Umbilical cord (tissue), 2 donors: ENCODE measurements around the gene TPRG1. TPM values are rescaled to one million over a fixed set of nuclear protein-coding genes. Genes with fewer than 3 reads are reported as not detected.

ENCODE experiments used
- DNase-seq: peaks from one replicate; pipeline ENCODE4 v3.0.0-alpha.2; 2015; ENCODE audit warnings: low spot score
- total RNA-seq: library from RNA; depleted of rRNA; stranded (reverse); fragments of >200 nt; gene quantifications from one replicate; pipeline ENCODE4 v1.2.3, GENCODE V29; 2014; ENCODE audit warnings: low replicate concordance; ENCODE audit not compliant: insufficient read depth

TPRG1 gene
- total RNA-seq, 1 donor from 2014 or later = 13.5 TPM

GRCh38 chr3:189229196-189229828 is 57.5 kb downstream of the TPRG1 start:
- DNase-seq = peak; percentile 1

GRCh38 chr3:189232790-189233189 is 61.0 kb downstream of the TPRG1 start:
- DNase-seq = no peak

GRCh38 chr3:189233225-189233858 is 61.6 kb downstream of the TPRG1 start:
- DNase-seq = peak; percentile 83

DNA sequence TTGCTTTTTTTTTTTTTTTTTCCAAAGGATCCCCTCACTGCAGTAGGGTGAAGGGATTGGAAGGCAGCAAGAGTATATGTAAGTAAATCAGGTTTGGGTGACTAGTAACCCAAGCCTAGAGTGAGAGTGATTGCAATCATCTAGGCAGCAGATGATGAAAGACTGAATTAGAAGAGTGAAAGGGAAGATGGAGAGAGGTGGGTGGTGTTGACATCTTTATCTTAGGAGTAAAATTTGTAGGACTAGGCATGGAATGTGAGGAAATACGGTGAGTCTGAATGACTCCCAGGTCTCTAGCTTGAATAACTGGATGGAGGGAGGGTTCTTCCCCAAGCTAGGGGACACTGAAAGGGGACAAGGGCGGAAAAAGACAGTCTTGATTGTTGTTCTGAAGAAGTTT is 63.4 kb downstream of the TPRG1 start:
- DNase-seq = no peak

GRCh38 chr3:189236352-189236751 is 64.6 kb downstream of the TPRG1 start:
- no peak for DNase-seq

DNA sequence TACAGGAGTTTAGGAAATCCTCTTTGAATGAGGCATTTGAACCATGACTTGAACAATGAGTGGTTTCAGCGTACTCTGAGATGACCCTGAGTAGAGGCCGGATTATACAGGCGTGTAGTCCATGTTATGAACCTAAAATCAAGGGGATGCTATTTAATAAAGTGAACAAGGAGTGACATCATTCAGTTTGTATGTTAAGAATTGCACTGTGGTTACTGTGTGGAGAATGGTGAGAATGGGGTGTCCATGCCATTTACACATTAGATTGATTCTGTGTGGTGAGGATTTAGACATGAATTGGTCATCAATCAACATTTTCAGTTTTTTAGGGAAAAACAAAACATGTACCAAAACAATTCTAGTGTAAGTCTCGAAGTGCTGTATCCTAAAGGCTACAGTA is 65.8 kb downstream of the TPRG1 start:
- no peak for DNase-seq

DNA sequence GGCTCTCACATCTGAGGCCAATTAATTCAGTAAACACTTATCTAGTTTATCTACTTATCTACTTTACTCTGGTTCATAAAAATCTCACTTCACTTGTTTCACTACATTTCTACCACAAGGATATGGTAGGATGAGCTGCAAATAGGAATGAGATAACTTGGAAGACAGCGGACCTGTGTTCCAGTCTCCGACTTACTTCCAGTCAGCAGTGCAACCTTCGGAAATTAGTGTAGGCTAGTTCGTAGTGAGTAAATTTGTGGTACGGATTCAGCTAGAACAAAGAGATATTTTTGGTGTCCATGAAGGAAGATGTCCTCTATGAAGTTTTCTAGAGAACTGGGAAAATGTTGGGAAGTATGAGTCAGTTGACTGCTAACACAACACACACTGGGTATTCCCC is 66.3 kb downstream of the TPRG1 start:
- DNase-seq = no peak

DNA sequence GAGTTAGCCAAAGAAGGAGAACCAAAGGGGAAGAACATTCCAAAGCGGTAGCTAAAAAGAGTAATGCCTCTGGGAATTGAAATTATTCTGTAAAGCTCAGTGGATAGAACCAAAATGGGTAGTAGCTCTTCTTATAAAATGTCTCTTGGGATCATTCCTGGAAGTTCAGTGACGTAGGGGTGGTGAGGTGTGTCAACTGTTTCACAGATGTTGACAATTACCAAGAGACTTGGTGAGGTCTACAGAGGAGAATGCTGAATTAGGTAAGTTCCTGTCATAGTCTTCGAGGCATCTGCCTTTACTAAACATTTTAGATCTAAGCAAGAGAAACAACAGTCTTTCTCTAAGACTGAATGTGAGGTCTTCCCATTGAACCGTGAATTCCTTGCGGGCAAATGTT is 67.8 kb downstream of the TPRG1 start:
- no peak for DNase-seq

DNA sequence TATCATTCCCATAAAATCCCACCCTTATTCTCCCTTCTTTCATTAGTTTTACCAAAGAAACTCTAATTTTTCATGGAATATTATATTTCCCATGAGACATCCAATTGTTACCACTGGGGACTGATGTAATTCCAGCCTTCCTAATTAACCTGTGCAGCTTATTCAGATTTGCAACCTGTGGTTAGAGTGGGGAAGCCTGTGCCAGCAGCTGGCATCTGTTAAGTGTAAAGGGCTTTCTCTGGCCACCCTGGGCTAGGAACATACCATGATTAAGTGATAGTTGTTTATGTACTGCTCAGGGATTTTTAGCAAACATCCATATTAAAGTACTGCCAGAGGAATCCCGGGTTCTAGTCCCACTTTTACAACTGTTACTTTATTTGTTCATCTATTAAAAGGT is 78.2 kb downstream of the TPRG1 start:
- DNase-seq = no peak

DNA sequence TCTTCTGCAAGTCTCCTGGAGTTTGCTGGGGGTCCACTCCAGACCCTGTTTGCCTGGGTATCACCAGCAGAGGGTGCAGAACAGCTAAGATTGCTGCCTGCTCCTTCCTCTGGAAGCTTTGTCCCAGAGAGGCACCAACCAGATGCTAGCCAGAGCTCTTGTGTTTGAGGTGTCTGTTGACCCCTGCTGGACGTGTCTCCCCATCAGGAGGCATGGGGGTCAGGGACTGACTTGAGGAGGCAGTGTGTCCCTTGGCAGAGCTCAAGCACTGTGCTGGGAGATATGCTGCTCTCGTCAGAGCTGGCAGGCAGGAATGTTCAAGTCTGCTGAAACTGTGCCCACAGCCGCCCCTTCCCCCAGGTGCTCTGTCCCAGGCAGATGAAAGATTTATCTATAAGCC is 86.5 kb downstream of the TPRG1 start:
- DNase-seq = no peak

- no peak for DNase-seq
Measured at GRCh38 chr3:189260556-189261493, 89.1 kb downstream of the TPRG1 start.

GRCh38 chr3:189262746-189263145 is 91.0 kb downstream of the TPRG1 start:
- DNase-seq = no peak

DNA sequence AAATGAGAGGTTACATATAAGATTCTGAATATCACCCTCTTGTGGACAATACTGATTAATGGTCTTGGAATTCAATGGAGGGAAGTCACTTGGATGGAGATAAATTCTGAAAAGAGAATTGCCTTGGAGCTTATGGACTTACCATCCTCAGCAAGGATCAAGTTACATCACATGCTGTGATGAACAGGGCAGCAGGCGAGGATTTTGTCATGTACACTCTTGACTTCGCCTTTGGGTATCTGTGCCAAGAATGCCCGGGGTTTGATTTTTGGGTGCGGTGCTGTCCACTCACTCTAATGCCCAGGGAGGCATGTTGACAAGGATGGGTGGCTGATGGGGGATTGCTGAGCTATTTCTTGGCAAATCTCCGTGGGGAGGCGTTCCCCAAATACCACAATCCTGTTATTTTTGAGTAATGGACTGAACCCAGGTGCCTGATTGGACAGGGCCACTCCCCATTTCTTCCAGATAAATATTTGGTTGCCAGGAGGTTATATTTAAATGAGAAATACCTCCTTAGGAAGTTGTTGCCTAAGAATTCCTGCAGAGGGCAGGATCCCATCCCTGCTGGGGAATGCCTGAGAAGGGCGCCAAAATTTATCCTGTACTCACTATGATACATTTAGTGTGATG is 96.3 kb downstream of the TPRG1 start:
- DNase-seq = no peak

DNA sequence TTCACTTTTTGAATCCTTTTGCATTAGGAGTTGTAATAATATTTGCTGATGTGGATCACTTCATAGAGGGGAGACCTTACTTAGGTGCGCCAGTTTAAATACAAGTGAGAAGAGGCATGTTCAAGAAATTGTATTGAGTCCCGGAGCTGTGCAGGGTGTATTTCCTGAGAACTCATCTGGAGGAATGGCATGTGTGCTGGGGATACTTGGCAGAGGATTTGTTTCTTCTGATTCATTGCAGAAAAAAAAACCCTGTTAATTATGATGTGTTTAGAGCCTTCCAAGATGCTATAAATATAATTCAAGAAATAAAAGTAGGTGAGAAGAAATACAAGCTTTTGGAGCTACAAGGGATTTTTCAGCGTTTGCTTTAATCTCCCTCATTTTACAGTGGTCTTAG is 97.6 kb downstream of the TPRG1 start:
- DNase-seq = no peak

DNA sequence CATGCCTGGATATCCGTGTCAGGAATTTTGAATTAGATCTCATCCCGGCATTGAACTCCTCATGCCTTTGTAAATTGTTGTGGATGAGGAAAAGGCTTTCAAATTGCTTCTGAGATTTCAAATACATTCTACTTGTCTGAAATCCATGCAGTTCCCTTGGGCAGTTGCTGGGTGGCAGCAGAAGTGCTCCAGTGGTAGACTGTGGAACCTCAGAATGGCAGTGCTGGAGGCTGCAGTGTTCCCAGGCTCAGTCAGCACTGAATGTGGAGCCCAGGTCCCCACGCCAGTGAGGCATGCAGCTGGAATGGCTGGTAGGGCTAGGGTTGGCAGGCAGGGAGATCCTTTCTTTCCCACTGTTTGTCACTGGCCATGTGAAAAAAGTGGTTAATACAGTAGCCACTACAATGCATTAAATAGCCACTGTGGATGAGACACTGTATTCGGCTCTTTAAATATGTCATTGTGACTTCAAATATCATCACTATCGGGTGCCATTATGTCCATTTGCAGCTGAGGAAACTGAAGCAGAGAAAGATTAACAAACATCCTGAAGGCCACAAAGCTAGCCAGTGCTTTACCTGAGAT is 98.6 kb downstream of the TPRG1 start:
- peak; percentile 45 for DNase-seq

GRCh38 chr3:189272500-189273119 is 100.8 kb downstream of the TPRG1 start:
- DNase-seq = no peak

GRCh38 chr3:189273736-189274135 is 102.0 kb downstream of the TPRG1 start:
- no peak for DNase-seq

GRCh38 chr3:189275182-189275581 is 103.4 kb downstream of the TPRG1 start:
- no peak for DNase-seq

DNA sequence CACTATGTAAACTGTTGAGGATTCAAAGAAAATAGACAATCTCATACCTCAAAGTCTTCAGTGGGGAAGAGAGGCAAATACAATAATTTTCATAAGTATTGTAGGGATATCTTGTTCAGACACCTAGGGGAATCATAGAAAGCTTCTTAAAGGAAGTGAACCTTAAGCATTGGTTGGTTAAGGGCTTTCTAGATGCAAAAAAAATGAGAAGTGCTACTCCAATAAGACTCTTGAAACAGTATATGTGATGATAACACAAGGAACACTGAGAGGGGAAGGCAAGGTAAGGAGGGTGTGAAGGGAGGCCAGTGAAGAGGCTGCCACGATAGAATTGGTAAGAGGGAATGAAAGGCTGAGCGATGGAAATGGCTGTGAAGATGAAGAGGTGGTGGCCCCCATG is 104.1 kb downstream of the TPRG1 start:
- no peak for DNase-seq

DNA sequence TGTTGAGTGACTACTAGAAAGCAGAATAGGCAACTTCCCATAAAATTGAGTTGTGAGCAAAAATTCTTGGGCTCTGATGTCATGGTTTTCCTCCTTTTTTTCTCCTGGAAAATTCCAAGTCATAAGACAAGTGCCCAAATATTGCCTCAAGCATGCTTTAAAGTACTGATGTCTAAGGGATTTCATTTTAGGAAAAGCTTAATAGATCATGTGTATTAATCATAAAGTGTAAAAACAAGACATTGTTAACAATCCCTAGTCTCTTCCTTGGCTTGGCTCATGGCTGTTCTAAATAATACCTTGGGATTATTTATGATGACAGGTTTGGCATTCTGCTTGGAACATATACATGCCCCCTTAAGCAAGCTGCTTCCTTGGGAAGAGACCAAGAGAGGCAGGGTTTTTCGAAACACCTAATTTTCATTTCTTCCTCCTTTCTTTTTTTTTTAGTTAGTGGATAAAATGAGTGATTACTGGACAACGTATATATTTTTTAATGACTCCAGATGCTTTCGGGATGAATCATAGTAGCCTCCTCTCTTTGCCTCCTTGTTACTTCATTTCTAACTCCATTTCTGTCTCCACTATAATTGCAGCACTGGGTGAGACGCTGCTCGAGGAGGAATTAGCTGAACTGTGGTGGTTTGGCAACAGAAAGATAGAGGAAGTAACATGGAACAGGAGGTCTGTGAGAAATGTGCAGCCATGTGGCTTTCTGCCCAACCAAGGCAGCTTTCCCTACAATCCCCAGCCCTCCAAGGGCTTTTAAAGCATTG is 104.9 kb downstream of the TPRG1 start:
- DNase-seq = peak; percentile 55
